Hair follicle dermal papilla cell (primary cell): Measurements from ENCODE around the gene PRMT9. TPM values are rescaled to one million over a fixed set of nuclear protein-coding genes. Genes with fewer than 3 reads are reported as not detected.

ENCODE experiments used
- total RNA-seq: library from RNA; depleted of rRNA; stranded (reverse); fragments of >200 nt; gene quantifications from 2 replicates; pipeline ENCODE4 v1.2.3, GENCODE V29; 2012

Gene PRMT9
- 10.9 and 13.8 TPM in 2 replicates for total RNA-seq

DNA sequence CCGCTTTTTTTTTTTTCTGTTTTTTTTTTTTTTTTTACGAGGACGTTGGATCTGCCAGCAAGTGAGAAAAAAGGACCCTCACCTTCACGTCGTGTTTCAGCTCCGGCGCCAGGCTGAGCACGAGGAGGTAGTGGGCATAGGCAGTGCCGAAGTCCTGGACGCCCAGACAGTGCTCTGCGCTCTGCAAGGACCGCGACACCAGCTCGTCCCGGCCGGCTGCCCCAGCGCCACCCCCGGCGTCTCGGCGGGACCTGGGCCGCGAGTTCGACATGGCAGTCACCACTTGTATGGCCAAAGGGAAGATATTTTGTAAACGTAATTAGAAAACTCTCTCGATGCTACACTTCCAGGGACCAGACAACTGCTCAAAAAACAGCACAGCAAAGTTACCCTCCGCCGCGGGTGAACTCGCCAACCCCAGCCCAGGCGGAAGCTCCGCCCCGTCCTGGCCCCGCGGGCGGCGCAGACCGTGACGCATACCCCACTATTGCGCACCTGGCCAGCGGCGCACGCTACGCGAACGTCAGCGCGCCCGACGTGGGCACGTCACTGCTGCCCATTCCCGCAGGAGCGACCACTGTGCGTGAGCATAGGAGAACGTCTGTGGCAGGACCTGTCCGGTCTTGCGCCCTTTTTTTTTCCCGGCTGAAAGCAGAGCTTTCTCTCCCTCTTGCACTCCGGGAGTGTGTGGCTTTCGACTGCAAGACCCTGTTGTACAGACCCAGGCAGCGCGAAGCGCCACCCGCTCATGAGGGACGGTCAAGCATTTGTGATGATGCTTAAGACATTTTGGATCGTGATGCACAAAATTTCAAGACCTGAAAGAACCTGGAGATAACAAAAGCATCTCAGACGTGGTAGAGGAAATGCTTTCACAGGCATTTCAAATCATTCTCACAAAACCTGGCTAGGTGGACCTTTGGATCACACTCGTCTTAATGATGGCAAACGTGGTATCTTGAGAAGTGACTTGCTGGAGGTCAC lies at the start of gene PRMT9:
Gene PRMT9, minus strand, starts transcription at position 447 of the 984 bp plus-strand sequence. Its CDS starts 176 bp downstream, at position 271.

DNA sequence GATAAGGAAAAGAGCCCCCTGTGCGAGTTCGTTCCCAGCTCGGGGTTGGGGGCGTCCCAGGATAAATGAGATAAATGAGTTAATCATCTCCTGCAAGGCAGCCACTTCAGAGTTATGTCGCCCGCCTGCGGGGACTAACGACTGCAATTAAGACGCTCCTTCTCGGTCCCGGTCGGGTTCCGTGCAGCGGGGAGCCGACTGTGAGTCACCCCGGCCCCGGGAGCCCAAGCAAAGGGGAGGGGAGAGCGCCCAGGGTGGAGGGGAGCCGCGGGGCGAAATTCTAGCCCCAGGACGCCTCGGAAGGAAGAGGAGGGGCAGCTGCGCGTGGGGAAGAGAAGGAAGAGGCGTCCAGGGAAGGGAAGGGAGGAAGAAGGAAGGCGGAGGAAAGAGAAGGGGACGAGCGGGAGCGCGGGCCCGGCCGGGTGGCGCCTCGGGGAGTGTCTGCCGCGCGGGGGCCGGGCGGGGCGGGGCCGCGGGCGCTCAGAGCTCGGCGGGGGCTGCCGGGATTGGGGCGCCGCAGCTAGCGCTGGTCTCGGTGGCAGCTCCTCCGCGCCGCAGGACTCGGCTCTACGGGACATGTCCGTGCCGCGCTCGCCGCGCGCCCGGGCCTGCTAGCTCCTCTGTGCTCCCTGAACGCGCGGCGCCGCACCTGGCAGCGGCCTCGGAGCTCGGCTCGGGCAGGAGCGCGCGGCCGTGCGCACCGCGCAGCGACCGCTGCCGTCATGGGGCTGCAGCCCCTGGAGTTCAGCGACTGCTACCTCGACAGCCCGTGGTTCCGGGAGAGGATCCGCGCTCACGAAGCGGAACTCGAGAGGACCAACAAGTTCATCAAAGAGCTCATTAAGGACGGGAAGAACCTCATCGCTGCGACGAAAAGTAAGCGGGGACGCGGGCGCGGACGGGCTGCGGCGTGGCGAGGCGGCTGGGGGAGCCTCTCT lies 47.9 kb upstream of the PRMT9 start, which contains the start of gene ARHGAP10:
Gene ARHGAP10, plus strand, starts transcription at position 509 of the 938 bp plus-strand sequence. Its CDS starts 214 bp downstream, at position 723.

DNA sequence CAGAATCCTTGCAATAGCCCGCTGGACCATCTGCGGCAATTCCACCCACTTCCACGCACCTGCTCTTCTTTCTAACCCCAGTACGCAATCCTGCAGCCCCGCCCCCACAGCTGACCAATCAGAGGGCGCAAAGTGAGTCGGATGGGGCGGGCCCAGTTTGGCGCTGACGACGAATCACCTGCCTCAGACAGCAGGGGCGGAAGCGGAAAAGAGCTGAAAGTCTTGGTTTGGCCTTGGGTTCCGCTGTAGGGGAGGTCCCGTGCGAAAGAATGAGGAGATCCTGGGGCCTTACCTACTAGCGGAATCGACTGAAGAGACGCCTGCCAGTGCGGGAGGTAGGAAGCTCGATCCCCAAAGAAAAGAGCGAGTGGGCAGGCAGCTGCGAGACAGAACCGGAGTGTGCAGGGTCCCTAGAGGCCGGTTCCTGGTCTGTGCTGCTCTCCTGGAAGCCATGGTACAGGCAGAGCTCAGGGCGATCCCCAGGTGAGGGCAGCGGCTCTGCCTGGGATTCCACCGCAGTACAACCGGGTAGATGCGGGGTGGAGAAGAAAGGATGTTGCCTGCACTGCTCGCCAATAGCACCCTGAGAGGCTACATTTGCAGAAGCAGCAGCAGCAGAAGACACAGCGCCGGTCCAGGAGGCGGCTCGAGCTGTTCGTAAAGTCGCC lies 66.7 kb downstream of the PRMT9 start, which contains the start of gene TMEM184C:
Gene TMEM184C, plus strand, starts transcription at position 225 of the 668 bp plus-strand sequence. CDS start 560 bp downstream, outside the sequence.

Other genes starting within 250 kb of the PRMT9 start
- 17.2 and 36.5 TPM in 2 replicates for gene EDNRA, start 203.1 kb downstream of the PRMT9 start, total RNA-seq
- gene TMEM184C, start 66.8 kb downstream of the PRMT9 start, total RNA-seq, result 50.5 and 53.2 TPM in 2 replicates
- gene ARHGAP10, start 47.9 kb upstream of the PRMT9 start, total RNA-seq, result 38.0 and 41.2 TPM in 2 replicates